ENCODE results near the gene NOD2. TPM values are rescaled to one million over a fixed set of nuclear protein-coding genes. Genes with fewer than 3 reads are reported as not detected.
A peak's percentile ranks its signal among the peaks of the same experiment; 100 is the strongest.

The NOD2 gene
- total RNA-seq (1 to 10 TPM in 1 of 2 donors, under 1 TPM in 1; 0.61 to 1.3 TPM), polyA plus RNA-seq (under 1 TPM; 0.35 TPM)

- no peak for TF ChIP-seq JUND (IDR thresholded peaks at IDR 0.05)
- no peak for TF ChIP-seq FOXA1 (IDR thresholded peaks at IDR 0.05)
- no peak for TF ChIP-seq EGR1 (IDR thresholded peaks at IDR 0.05; ENCODE audit: low read depth in 2 of 2)
- no peak for TF ChIP-seq YY1 (IDR thresholded peaks at IDR 0.05)
- no peak for TF ChIP-seq HNF4G (IDR thresholded peaks at IDR 0.05)
- no peak for TF ChIP-seq CTCF (IDR thresholded peaks at IDR 0.05; ENCODE audit: low read depth, low read length, missing input control)
- TF ChIP-seq NR2F2 (IDR thresholded peaks at IDR 0.05) = no peak
- no peak for TF ChIP-seq TAF1 (conservative IDR thresholded peaks at IDR 0.05)
- Histone ChIP-seq H3K4me1 (ENCODE audit: control insufficient read depth in 4 of 4, insufficient read depth in 4 of 4, low read length in 3 of 4) (peaks cover 6 to 41% (median 22%) of the 10 kb centered on the region in 4 donors), H3K4me3 (ENCODE audit: low read depth in 1 of 3, low read length in 3 of 3) (peak within 1 kb of the TSS; percentile 13 to 50 (median 43)), H3K27me3 (ENCODE audit: control insufficient read depth in 4 of 4, insufficient read depth in 4 of 4, low read length in 3 of 4) (no peaks in the 10 kb centered on the region), H3K27ac (ENCODE audit: low read depth in 1 of 2, low read length in 2 of 2) (peak within 1 kb of the TSS in 1 of 2 donors; percentile 96), H3K36me3 (ENCODE audit: control insufficient read depth in 4 of 4, insufficient read depth in 3 of 4, low read depth in 1 of 4, low read length in 3 of 4) (no peaks in the 10 kb centered on the region), H3K9me3 (ENCODE audit: control insufficient read depth in 4 of 4, low read length in 3 of 4) (no peaks in the 10 kb centered on the region), H3K9ac (ENCODE audit: low read depth in 1 of 2, low read length in 2 of 2) (peak within 1 kb of the TSS in 1 of 2 donors; percentile 67)
- WGBS = 20% methylated on average over 56 of the region's 56 CpGs
- no peak for DNase-seq (ENCODE audit: low spot score)
These were observed at the start of gene NOD2 for GRCh38 chr16:50692999-50693781. NOD2 (plus strand) TSS chr16:50693606; CDS start chr16:50699496, 5,890 bp downstream.

GRCh38 chr16:50644245-50644644 is 49.2 kb upstream of the NOD2 start:
- Histone ChIP-seq H3K27me3 (ENCODE audit: control insufficient read depth in 4 of 4, insufficient read depth in 4 of 4, low read length in 3 of 4) (no peaks in the 10 kb centered on the region), H3K4me1 (ENCODE audit: control insufficient read depth in 4 of 4, insufficient read depth in 4 of 4, low read length in 3 of 4) (no peaks in the 10 kb centered on the region), H3K36me3 (ENCODE audit: control insufficient read depth in 4 of 4, insufficient read depth in 3 of 4, low read depth in 1 of 4, low read length in 3 of 4) (no peaks in the 10 kb centered on the region), H3K4me3 (ENCODE audit: low read depth in 1 of 3, low read length in 3 of 3) (no peak overlapping the region), H3K9ac (ENCODE audit: low read depth in 1 of 2, low read length in 2 of 2) (no peak overlapping the region), H3K27ac (ENCODE audit: low read depth in 1 of 2, low read length in 2 of 2) (no peak overlapping the region), H3K9me3 (ENCODE audit: control insufficient read depth in 4 of 4, low read length in 3 of 4) (no peaks in the 10 kb centered on the region)
- WGBS = 91% methylated on average over 5 of the region's 5 CpGs
- no peak for TF ChIP-seq SP1 (IDR thresholded peaks at IDR 0.05)
- DNase-seq (ENCODE audit: low spot score) = no peak

GRCh38 chr16:50644729-50645128 is 48.7 kb upstream of the NOD2 start:
- TF ChIP-seq YY1 (IDR thresholded peaks at IDR 0.05) = no peak
- TF ChIP-seq CTCF (IDR thresholded peaks at IDR 0.05; ENCODE audit: low read depth, low read length, missing input control) = peak; percentile 49
- TF ChIP-seq SP1 (IDR thresholded peaks at IDR 0.05) = no peak
- TF ChIP-seq ZBTB33 (IDR thresholded peaks at IDR 0.05) = no peak
- peak; percentile 85 for TF ChIP-seq RAD21 (IDR thresholded peaks at IDR 0.05)
- Histone ChIP-seq H3K4me1 (ENCODE audit: control insufficient read depth in 4 of 4, insufficient read depth in 4 of 4, low read length in 3 of 4) (no peaks in the 10 kb centered on the region), H3K9me3 (ENCODE audit: control insufficient read depth in 4 of 4, low read length in 3 of 4) (no peaks in the 10 kb centered on the region), H3K27me3 (ENCODE audit: control insufficient read depth in 4 of 4, insufficient read depth in 4 of 4, low read length in 3 of 4) (no peaks in the 10 kb centered on the region), H3K9ac (ENCODE audit: low read depth in 1 of 2, low read length in 2 of 2) (no peak overlapping the region), H3K36me3 (ENCODE audit: control insufficient read depth in 4 of 4, insufficient read depth in 3 of 4, low read depth in 1 of 4, low read length in 3 of 4) (no peaks in the 10 kb centered on the region), H3K4me3 (ENCODE audit: low read depth in 1 of 3, low read length in 3 of 3) (no peak overlapping the region), H3K27ac (ENCODE audit: low read depth in 1 of 2, low read length in 2 of 2) (no peak overlapping the region)
- no peak for DNase-seq (ENCODE audit: low spot score)
- WGBS = 45% methylated on average over 6 of the region's 6 CpGs

Data from liver (tissue), 9 donors.